Measurements from ENCODE around the gene PTPA. TPM values are rescaled to one million over a fixed set of nuclear protein-coding genes. Genes with fewer than 3 reads are reported as not detected.
A peak's percentile ranks its signal among the peaks of the same experiment; 100 is the strongest.

PTPA gene
- total RNA-seq, 1 donor from 2014 or later = 143 TPM

DNA sequence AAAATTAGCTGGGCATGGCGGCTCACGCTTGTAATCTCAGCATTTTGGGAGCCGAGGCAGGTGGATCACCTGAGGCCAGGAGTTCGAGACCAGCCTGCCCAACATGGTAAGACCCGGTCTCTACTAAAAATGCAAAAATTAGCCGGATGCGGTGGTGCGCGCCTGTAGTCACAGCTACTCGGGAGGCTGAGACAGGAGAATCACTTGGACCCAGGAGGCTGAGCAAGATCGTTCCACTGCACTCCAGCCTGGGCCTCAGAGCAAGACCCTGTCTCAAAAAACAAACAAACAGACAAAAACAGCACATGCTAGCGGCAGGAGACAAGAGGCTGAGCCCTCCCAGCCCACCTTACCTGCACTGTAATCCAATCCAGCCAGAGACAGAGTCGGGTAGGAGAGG, 31.4 kb upstream of the PTPA start:
- Mint-ChIP-seq H3K36me3 (ENCODE audit: low read depth) (no peaks in the 10 kb centered on the region), H3K9me3 (ENCODE audit: low read depth) (no peaks in the 10 kb centered on the region), H3K27ac (ENCODE audit: unreplicated experiment) (no peak overlapping the region), H3K27me3 (ENCODE audit: low read depth) (no peaks in the 10 kb centered on the region), H3K4me1 (ENCODE audit: low read depth) (peaks cover 21% of the 10 kb centered on the region), H3K4me3 (ENCODE audit: unreplicated experiment) (peak overlapping the region; percentile 78)
- no peak for TF ChIP-seq CTCF (IDR thresholded peaks at IDR 0.05)
- no peak for DNase-seq (ENCODE audit: low spot score)

- Mint-ChIP-seq H3K4me3 (ENCODE audit: unreplicated experiment) (peak overlapping the region; percentile 78), H3K36me3 (ENCODE audit: low read depth) (no peaks in the 10 kb centered on the region), H3K27ac (ENCODE audit: unreplicated experiment) (peak overlapping the region; percentile 59), H3K4me1 (ENCODE audit: low read depth) (peaks cover 21% of the 10 kb centered on the region), H3K27me3 (ENCODE audit: low read depth) (no peaks in the 10 kb centered on the region), H3K9me3 (ENCODE audit: low read depth) (no peaks in the 10 kb centered on the region)
- no peak for DNase-seq (ENCODE audit: low spot score)
- no peak for TF ChIP-seq CTCF (IDR thresholded peaks at IDR 0.05)
Observed at GRCh38 chr9:129080298-129080600, 31.0 kb upstream of the PTPA start.

- Mint-ChIP-seq H3K27ac (ENCODE audit: unreplicated experiment) (peak within 1 kb of the TSS; percentile 68), H3K4me1 (ENCODE audit: low read depth) (peaks cover 18% of the 10 kb centered on the region), H3K27me3 (ENCODE audit: low read depth) (no peaks in the 10 kb centered on the region), H3K36me3 (ENCODE audit: low read depth) (no peaks in the 10 kb centered on the region), H3K9me3 (ENCODE audit: low read depth) (no peaks in the 10 kb centered on the region), H3K4me3 (ENCODE audit: unreplicated experiment) (peak within 1 kb of the TSS; percentile 78)
- no peak for TF ChIP-seq CTCF (IDR thresholded peaks at IDR 0.05)
- peak; percentile 100 for DNase-seq (ENCODE audit: low spot score)
Observed at GRCh38 chr9:129080601-129081387, 30.4 kb upstream of the PTPA start, which contains the start of gene DOLPP1. Gene DOLPP1 (plus strand): TSS chr9:129081111. CDS start chr9:129081132, 21 bp downstream.

- peaks cover 18% of the 10 kb centered on the region for H3K4me1 Mint-ChIP-seq (ENCODE audit: low read depth)
- no peaks in the 10 kb centered on the region for H3K27me3 Mint-ChIP-seq (ENCODE audit: low read depth)
- no peaks in the 10 kb centered on the region for H3K9me3 Mint-ChIP-seq (ENCODE audit: low read depth)
- TF ChIP-seq CTCF (IDR thresholded peaks at IDR 0.05) = no peak
- peak overlapping the region; percentile 78 for H3K4me3 Mint-ChIP-seq (ENCODE audit: unreplicated experiment)
- H3K36me3 Mint-ChIP-seq (ENCODE audit: low read depth) = no peaks in the 10 kb centered on the region
- DNase-seq (ENCODE audit: low spot score) = no peak
- H3K27ac Mint-ChIP-seq (ENCODE audit: unreplicated experiment) = peak overlapping the region; percentile 17
Observed at GRCh38 chr9:129081388-129081904, 29.8 kb upstream of the PTPA start.

DNA sequence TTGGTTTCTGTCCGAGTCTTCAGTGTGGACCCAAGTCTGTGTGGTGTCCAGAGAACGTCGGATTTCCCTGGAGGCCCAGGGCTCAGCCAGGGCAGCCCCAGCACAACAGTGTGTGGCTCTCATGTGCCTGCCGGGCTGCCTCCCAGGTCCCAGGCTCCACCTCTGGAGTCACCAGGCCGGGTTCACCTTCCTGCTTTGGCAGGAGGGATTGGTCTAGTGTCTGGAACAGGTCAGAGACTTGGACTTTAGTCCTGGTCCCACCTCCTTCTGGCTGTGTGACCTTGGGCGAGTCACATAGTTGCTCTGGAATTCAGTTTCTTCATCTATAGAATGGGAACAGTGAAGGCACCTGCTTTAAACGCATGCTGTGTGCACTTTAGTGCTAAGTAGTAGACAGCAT, 27.1 kb upstream of the PTPA start:
- TF ChIP-seq CTCF (IDR thresholded peaks at IDR 0.05) = no peak
- Mint-ChIP-seq H3K27ac (ENCODE audit: unreplicated experiment) (no peak overlapping the region), H3K4me1 (ENCODE audit: low read depth) (peaks cover 18% of the 10 kb centered on the region), H3K27me3 (ENCODE audit: low read depth) (no peaks in the 10 kb centered on the region), H3K9me3 (ENCODE audit: low read depth) (no peaks in the 10 kb centered on the region), H3K4me3 (ENCODE audit: unreplicated experiment) (no peak overlapping the region), H3K36me3 (ENCODE audit: low read depth) (peaks cover 3% of the 10 kb centered on the region)
- no peak for DNase-seq (ENCODE audit: low spot score)

Measured in chondrocyte (in vitro differentiated cells).